NCI-H1436 (cell line): ENCODE data around the gene CSAG2.

Experiments
- DNase-seq: peaks from one replicate; lab custom pipeline; 2025; lab: John Stamatoyannopoulos, UW

Gene CSAG2

GRCh38 chrX:152663086-152663485 lies 46.0 kb downstream of the CSAG2 start:
- no peak for DNase-seq

- no peak for DNase-seq
Observed at GRCh38 chrX:152658302-152658701, 50.8 kb downstream of the CSAG2 start.
